Measurements from ENCODE around the gene PPP1R7.

PPP1R7 gene

GRCh38 chr2:241121008-241121407 lies 29.3 kb upstream of the PPP1R7 start:
- no peak for DNase-seq (ENCODE audit: low read depth in 2 of 2)
- H3K4me3 ChIP-seq (replicated peaks in 1 of 2; ENCODE audit: low read depth in 2 of 2, low read length in 2 of 2) = no peak overlapping the region

GRCh38 chr2:241122376-241123002 lies 27.8 kb upstream of the PPP1R7 start:
- DNase-seq (ENCODE audit: low read depth in 2 of 2) = no peak
- no peak for TF ChIP-seq CTCF (IDR thresholded peaks at IDR 0.05; ENCODE audit: low read depth, low read length)

More at GRCh38 chr2:241121008-241121407, 29.3 kb upstream of the PPP1R7 start:
- TF ChIP-seq CTCF (IDR thresholded peaks at IDR 0.05; ENCODE audit: low read depth, low read length) = no peak

GRCh38 chr2:241123816-241124536 lies 26.3 kb upstream of the PPP1R7 start:
- no peak for TF ChIP-seq CTCF (IDR thresholded peaks at IDR 0.05; ENCODE audit: low read depth, low read length)
- no peak overlapping the region for H3K4me3 ChIP-seq (replicated peaks in 1 of 2; ENCODE audit: low read depth in 2 of 2, low read length in 2 of 2)
- DNase-seq (ENCODE audit: low read depth in 2 of 2) = no peak

More at GRCh38 chr2:241122376-241123002, 27.8 kb upstream of the PPP1R7 start:
- H3K4me3 ChIP-seq (replicated peaks in 1 of 2; ENCODE audit: low read depth in 2 of 2, low read length in 2 of 2) = no peak overlapping the region

GRCh38 chr2:241125626-241126025 lies 24.6 kb upstream of the PPP1R7 start:
- H3K4me3 ChIP-seq (replicated peaks in 1 of 2; ENCODE audit: low read depth in 2 of 2, low read length in 2 of 2) = no peak overlapping the region
- DNase-seq (ENCODE audit: low read depth in 2 of 2) = no peak
- TF ChIP-seq CTCF (IDR thresholded peaks at IDR 0.05; ENCODE audit: low read depth, low read length) = no peak

- TF ChIP-seq CTCF (IDR thresholded peaks at IDR 0.05; ENCODE audit: low read depth, low read length) = no peak
- H3K4me3 ChIP-seq (replicated peaks in 1 of 2; ENCODE audit: low read depth in 2 of 2, low read length in 2 of 2) = no peak overlapping the region
- no peak for DNase-seq (ENCODE audit: low read depth in 2 of 2)
Observed at GRCh38 chr2:241126201-241126611, 24.1 kb upstream of the PPP1R7 start.

- H3K4me3 ChIP-seq (replicated peaks in 1 of 2; ENCODE audit: low read depth in 2 of 2, low read length in 2 of 2) = no peak overlapping the region
- DNase-seq (ENCODE audit: low read depth in 2 of 2) = no peak
- TF ChIP-seq CTCF (IDR thresholded peaks at IDR 0.05; ENCODE audit: low read depth, low read length) = no peak
Observed at GRCh38 chr2:241126771-241127202, 23.5 kb upstream of the PPP1R7 start.
